Kidney tubule cell (primary cell): ENCODE measurements around the gene FADS1.

Experiments used
- DNase-seq: peaks from one replicate; pipeline ENCODE4 v3.0.0-alpha.2; 2018; ENCODE audit warnings: low spot score

The FADS1 gene

GRCh38 chr11:61776561-61777075, 40.2 kb downstream of the FADS1 start:
- DNase-seq, result peak; percentile 77

GRCh38 chr11:61775606-61776554, 40.9 kb downstream of the FADS1 start:
- no peak for DNase-seq

GRCh38 chr11:61775106-61775505, 41.7 kb downstream of the FADS1 start:
- no peak for DNase-seq

- DNase-seq, result no peak
These were observed 42.4 kb downstream of the FADS1 start for GRCh38 chr11:61774411-61774810.

GRCh38 chr11:61773809-61774208, 43.0 kb downstream of the FADS1 start:
- no peak for DNase-seq

- DNase-seq, result no peak
These were observed 43.4 kb downstream of the FADS1 start for GRCh38 chr11:61773356-61773755.

- peak; percentile 22 for DNase-seq
These were observed 44.8 kb downstream of the FADS1 start for GRCh38 chr11:61771985-61772455.

GRCh38 chr11:61771195-61771894, 45.5 kb downstream of the FADS1 start:
- DNase-seq, result no peak

- DNase-seq, result no peak
These were observed 46.7 kb downstream of the FADS1 start for GRCh38 chr11:61769946-61770683.

GRCh38 chr11:61769169-61769920, 47.5 kb downstream of the FADS1 start:
- DNase-seq, result no peak

GRCh38 chr11:61768376-61769076, 48.3 kb downstream of the FADS1 start:
- no peak for DNase-seq

- no peak for DNase-seq
These were observed 50.4 kb downstream of the FADS1 start for GRCh38 chr11:61766353-61766841.

- DNase-seq, result no peak
These were observed 51.1 kb downstream of the FADS1 start for GRCh38 chr11:61765550-61766253.

- no peak for DNase-seq
These were observed 52.1 kb downstream of the FADS1 start for GRCh38 chr11:61764606-61765260.

GRCh38 chr11:61763930-61764605, 52.7 kb downstream of the FADS1 start:
- DNase-seq, result no peak

- no peak for DNase-seq
These were observed 54.0 kb downstream of the FADS1 start for GRCh38 chr11:61762798-61763197.

GRCh38 chr11:61762223-61762615, 54.6 kb downstream of the FADS1 start:
- no peak for DNase-seq

- no peak for DNase-seq
These were observed 55.2 kb downstream of the FADS1 start for GRCh38 chr11:61761440-61762222.
